HCT116 (cell line): ENCODE measurements around the gene PTPRCAP. TPM values are rescaled to one million over a fixed set of nuclear protein-coding genes. Genes with fewer than 3 reads are reported as not detected.

ENCODE experiments used
- ATAC-seq: fragments of 200-7000 bp; cut with Tn5 transposase; 2 replicates; pipeline ENCODE4 v1.9.1; 2020; ENCODE audit warnings: mild to moderate bottlenecking, moderate library complexity
- BruUV-seq: library from RNA; stranded (reverse); fragments of 400-500 nt; replicated peaks from 2 replicates; lab custom pipeline; 2021; lab: Mats Ljungman, UMichigan
- CTCF ChIA-PET: fragments of 300-600 bp; sonication (Branson Sonifier 250); formaldehyde crosslinking; loops from one replicate; lab custom pipeline; 2021; ENCODE audit warnings: antibody characterized with exemption; lab: Charles Lee
- POLR2A ChIA-PET: fragments of 300-600, 350-600 bp; sonication (Branson Sonifier 250); formaldehyde crosslinking; loops from one replicate; lab custom pipeline; 2021; ENCODE audit warnings: antibody characterized with exemption; lab: Charles Lee
- RAD21 ChIA-PET, 2 experiments: fragments of 300-600 bp; sonication (Branson Sonifier 250); formaldehyde crosslinking; loops; one replicate each; lab custom pipeline; 2023; ENCODE audit warnings: low total read pairs in 2 of 2; ENCODE audit not compliant: uncharacterized antibody in 2 of 2, unreplicated experiment in 2 of 2, low non-redundant PET in 1 of 2; lab: Charles Lee
- DNase-seq: peaks from one replicate; pipeline ENCODE4 v3.0.0-alpha.2; 2010; ENCODE audit warnings: low read depth, low spot score
- H2AFZ ChIP-seq: fragments of 200-600 bp; shearing (Covaris generic), sonication (generic); 2 replicates; pipeline ENCODE4 v1.6.1; 2017; ENCODE audit warnings: low read depth, mixed run types, mixed read lengths, antibody characterized with exemption, low read length; ENCODE audit not compliant: poor library complexity, severe bottlenecking
- H3K27ac ChIP-seq: 2 replicates; pipeline ENCODE4 v1.5.1; 2012; ENCODE audit warnings: low read depth, low read length
- H3K27me3 ChIP-seq: fragments of 200-600 bp; sonication (generic); 2 replicates; pipeline ENCODE4 v1.6.1; 2016; ENCODE audit warnings: mixed run types, low read length, mixed read lengths; ENCODE audit not compliant: insufficient read depth
- H3K36me3 ChIP-seq, 2 experiments: fragments of 200-500 bp in 1 of 2; fragments of 200-600 bp in 1 of 2; sonication (Bioruptor generic) in 1 of 2; sonication (generic) in 1 of 2; 2 replicates each; pipeline versions ENCODE4 v1.5.1 to v1.6.1; 2014 to 2016; ENCODE audit warnings: low read length in 2 of 2, inconsistent platforms in 1 of 2, mixed read lengths in 1 of 2, mixed run types in 1 of 2; ENCODE audit not compliant: insufficient read depth in 2 of 2, control insufficient read depth in 1 of 2
- H3K4me1 ChIP-seq, 2 experiments: fragments of 200-600 bp in 1 of 2; sonication (generic) in 1 of 2; 2 replicates each; pipeline versions ENCODE4 v1.5.1 to v1.6.1; 2012 to 2017; ENCODE audit warnings: low read length in 2 of 2, inconsistent platforms in 1 of 2, mild to moderate bottlenecking in 1 of 2, mixed read lengths in 1 of 2, mixed run types in 1 of 2, moderate library complexity in 1 of 2; ENCODE audit not compliant: insufficient read depth in 2 of 2, control insufficient read depth in 1 of 2
- H3K4me2 ChIP-seq: fragments of 200-600 bp; sonication (generic); 2 replicates; pipeline ENCODE4 v1.6.1; 2017; ENCODE audit warnings: mixed run types, low read length, mixed read lengths
- H3K4me3 ChIP-seq, 2 experiments: fragments of 200-600 bp in 1 of 2; sonication (generic) in 1 of 2; replicated peaks in 1 of 2; 2 replicates each; pipeline ENCODE4 v1.5.1; 2011 to 2016; ENCODE audit warnings: low read length in 2 of 2, control low read depth in 1 of 2, low read depth in 1 of 2, mild to moderate bottlenecking in 1 of 2, mixed read lengths in 1 of 2, mixed run types in 1 of 2
- H3K79me2 ChIP-seq: fragments of 200-600 bp; sonication (generic); 2 replicates; pipeline ENCODE4 v1.6.1; 2017; ENCODE audit warnings: mild to moderate bottlenecking, mixed run types, low read length, moderate library complexity, mixed read lengths; ENCODE audit not compliant: insufficient read depth
- H3K9ac ChIP-seq: fragments of 200-600 bp; sonication (generic); 2 replicates; pipeline ENCODE4 v1.6.1; 2016; ENCODE audit warnings: low read length, mixed read lengths
- H3K9me2 ChIP-seq: fragments of 200-600 bp; sonication (generic), shearing (Covaris generic); 2 replicates; pipeline ENCODE4 v1.6.1; 2017; ENCODE audit warnings: mixed run types, mild to moderate bottlenecking, moderate library complexity; ENCODE audit not compliant: insufficient read depth
- H3K9me3 ChIP-seq, 2 experiments: fragments of 200-500 bp in 1 of 2; fragments of 200-600 bp in 1 of 2; sonication (Bioruptor generic) in 1 of 2; sonication (generic) in 1 of 2; 2 replicates each; pipeline ENCODE4 v1.6.1; 2014 to 2017; ENCODE audit warnings: low read length in 2 of 2, mixed read lengths in 2 of 2, inconsistent platforms in 1 of 2, low read depth in 1 of 2, mild to moderate bottlenecking in 1 of 2, mixed run types in 1 of 2, moderate library complexity in 1 of 2; ENCODE audit not compliant: control insufficient read depth in 1 of 2, insufficient read depth in 1 of 2
- H4K20me1 ChIP-seq: fragments of 200-600 bp; sonication (generic), shearing (Covaris generic); 2 replicates; pipeline ENCODE4 v1.6.1; 2017; ENCODE audit warnings: mixed run types, mild to moderate bottlenecking, moderate library complexity; ENCODE audit not compliant: insufficient read depth
- CEBPB ChIP-seq: IDR thresholded peaks from 2 replicates; pipeline ENCODE4 v1.6.1; 2012; ENCODE audit warnings: low read depth
- CTCF ChIP-seq, 3 experiments: fragments of 200-600 bp in 1 of 3; sonication (generic) in 1 of 3; IDR thresholded peaks in 2 of 3; conservative IDR thresholded peaks in 1 of 3; 2 replicates each; pipeline ENCODE4 v1.5.1; 2012 to 2017; ENCODE audit warnings: low read depth in 2 of 3, low read length in 2 of 3, antibody characterized with exemption in 1 of 3, borderline replicate concordance in 1 of 3, control low read depth in 1 of 3, mild to moderate bottlenecking in 1 of 3, mixed read lengths in 1 of 3, mixed run types in 1 of 3, moderate library complexity in 1 of 3; ENCODE audit not compliant: insufficient read depth in 1 of 3
- EGR1 ChIP-seq: IDR thresholded peaks from 2 replicates; pipeline ENCODE4 v1.6.1; 2012; ENCODE audit warnings: low read depth
- ELF1 ChIP-seq: IDR thresholded peaks from 2 replicates; pipeline ENCODE4 v1.6.1; 2012; ENCODE audit warnings: low read depth, borderline replicate concordance
- EZH2phosphoT487 ChIP-seq: fragments of 200-600 bp; IDR thresholded peaks from 2 replicates; pipeline ENCODE4 v1.6.1; 2018; ENCODE audit warnings: antibody characterized with exemption, borderline replicate concordance
- FOSL1 ChIP-seq: IDR thresholded peaks from 2 replicates; pipeline ENCODE4 v1.6.1; 2012; ENCODE audit warnings: low read depth
- JUND ChIP-seq: IDR thresholded peaks from 2 replicates; pipeline ENCODE4 v1.6.1; 2012
- MAX ChIP-seq: IDR thresholded peaks from 2 replicates; pipeline ENCODE4 v1.6.1; 2012
- POLR2A ChIP-seq: IDR thresholded peaks from 2 replicates; pipeline ENCODE4 v1.7.0; 2011; ENCODE audit warnings: borderline replicate concordance; ENCODE audit not compliant: insufficient read depth, insufficient read length; ENCODE audit errors: extremely low read depth
- RAD21 ChIP-seq: IDR thresholded peaks from 2 replicates; pipeline ENCODE4 v1.6.1; 2012; ENCODE audit warnings: low read depth, mild to moderate bottlenecking
- SIN3A ChIP-seq: IDR thresholded peaks from 2 replicates; pipeline ENCODE4 v1.6.1; 2012; ENCODE audit warnings: low read depth
- SP1 ChIP-seq: IDR thresholded peaks from 2 replicates; pipeline ENCODE4 v1.6.1; 2012; ENCODE audit warnings: low read depth
- SRF ChIP-seq: IDR thresholded peaks from 2 replicates; pipeline ENCODE4 v1.6.1; 2012; ENCODE audit warnings: low read depth
- YY1 ChIP-seq: IDR thresholded peaks from 2 replicates; pipeline ENCODE4 v1.6.1; 2011; ENCODE audit warnings: low read length, low read depth, moderate library complexity, mild to moderate bottlenecking; ENCODE audit not compliant: insufficient replicate concordance; ENCODE audit errors: extremely low read depth
- ZBTB33 ChIP-seq: IDR thresholded peaks from 2 replicates; pipeline ENCODE4 v1.6.1; 2011; ENCODE audit warnings: mild to moderate bottlenecking, low read length, moderate library complexity; ENCODE audit not compliant: insufficient replicate concordance; ENCODE audit errors: extremely low read depth
- ZFX ChIP-seq: fragments of 450-650 bp; IDR thresholded peaks from 2 replicates; pipeline ENCODE4 v1.6.1; 2017
- ZNF274 ChIP-seq: fragments of 200-500 bp; sonication (Bioruptor generic); IDR thresholded peaks from 2 replicates; pipeline ENCODE4 v1.6.1; 2014; ENCODE audit warnings: mild to moderate bottlenecking, low read depth, low read length, inconsistent platforms
- intact Hi-C: fragments of 100-400 bp; cut with micrococcal nuclease; formaldehyde crosslinking; loops from 2 replicates; pipeline ENCODE4 v1.10.0; 2022
- total RNA-seq: library from RNA; stranded (reverse); gene quantifications from one replicate; pipeline ENCODE4 v1.2.1, GENCODE V29; 2021; ENCODE audit not compliant: unreplicated experiment

PTPRCAP gene
- total RNA-seq, 1 experiment from 2014 or later: 1.4 TPM

GRCh38 chr11:67396259-67396581, 41.3 kb downstream of the PTPRCAP start:
- ATAC-seq (no peak), DNase-seq (no peak)
- Histone ChIP-seq H3K9me3 (no peaks in the 10 kb centered on the region), H3K27me3 (no peaks in the 10 kb centered on the region), H3K36me3 (peaks cover 13 to 37% of the 10 kb centered on the region in 2 experiments; a peak in 3 of 4 replicates), H3K4me3 (no peak overlapping the region), H3K9me2 (no peaks in the 10 kb centered on the region), H3K9ac (no peak overlapping the region), H3K27ac (no peak overlapping the region; the same call in 1 of the 2 replicates), H3K79me2 (peaks cover 35% of the 10 kb centered on the region), H3K4me2 (no peak overlapping the region), H4K20me1 (no peaks in the 10 kb centered on the region), H2AFZ (no peak overlapping the region), H3K4me1 (peaks cover 10 to 22% of the 10 kb centered on the region in 2 experiments; a peak in 3 of 4 replicates)
- ChIA-PET POLR2A (no interaction called here), RAD21 (interaction anchor here in 1 of 2 experiments (0.6 kb wide), 1 partner anchor 41 kb away, joined by 6 read pairs; no protein-coding TSS in a partner anchor), CTCF (no interaction called here)
- BruUV-seq: no TSS peak
- intact Hi-C loops: no loop called here
- TF ChIP-seq ELF1 (no peak), SP1 (no peak), RAD21 (no peak), CTCF (IDR thresholded peaks at IDR 0.05 in 2 of 3, conservative IDR thresholded peaks at IDR 0.05 in 1 of 3; ENCODE audit: borderline replicate concordance in 1 of 3, insufficient read depth in 1 of 3, low read depth in 2 of 3, low read length in 2 of 3) (no peak), EZH2phosphoT487 (no peak), CEBPB (no peak), JUND (no peak), POLR2A (no peak), ZBTB33 (no peak), SRF (no peak), EGR1 (no peak), SIN3A (no peak), ZNF274 (no peak), FOSL1 (no peak), MAX (no peak), YY1 (no peak), ZFX (no peak)
